Smooth muscle cell (in vitro differentiated cells): Measurements from ENCODE around the gene DBX1. TPM values are rescaled to one million over a fixed set of nuclear protein-coding genes. Genes with fewer than 3 reads are reported as not detected.

Experiments
- DNase-seq: peaks from one replicate; lab custom pipeline; 2025; ENCODE audit not compliant: unreplicated experiment; lab: John Stamatoyannopoulos, UW
- H2AFZ ChIP-seq: fragments of 200-600 bp; sonication (generic); 2 replicates; pipeline ENCODE4 v1.6.0; 2016; ENCODE audit warnings: antibody characterized with exemption, low read depth, mild to moderate bottlenecking
- H3F3A ChIP-seq: fragments of 200-600 bp; sonication (generic); 2 replicates; pipeline ENCODE4 v1.6.0; 2017; ENCODE audit warnings: antibody characterized with exemption, low read depth
- H3K27ac ChIP-seq: fragments of 200-600 bp; sonication (generic); 2 replicates; pipeline ENCODE4 v1.5.1; 2016; ENCODE audit warnings: low read depth, mild to moderate bottlenecking
- H3K27me3 ChIP-seq: fragments of 200-600 bp; sonication (generic); 2 replicates; pipeline ENCODE4 v1.6.1; 2016; ENCODE audit warnings: low read depth, mild to moderate bottlenecking
- H3K36me3 ChIP-seq: fragments of 200-600 bp; sonication (generic); 2 replicates; pipeline ENCODE4 v1.5.1; 2016; ENCODE audit warnings: low read depth
- H3K4me1 ChIP-seq: fragments of 200-600 bp; sonication (generic); 2 replicates; pipeline ENCODE4 v1.5.1; 2016; ENCODE audit warnings: low read depth
- H3K4me2 ChIP-seq: fragments of 200-600 bp; sonication (generic); 2 replicates; pipeline ENCODE4 v1.6.0; 2016; ENCODE audit warnings: mild to moderate bottlenecking
- H3K4me3 ChIP-seq: fragments of 200-600 bp; sonication (generic); 2 replicates; pipeline ENCODE4 v1.5.1; 2016; ENCODE audit warnings: mild to moderate bottlenecking
- H3K79me2 ChIP-seq: fragments of 200-600 bp; sonication (generic); 2 replicates; pipeline ENCODE4 v1.6.0; 2016; ENCODE audit warnings: low read depth, mild to moderate bottlenecking
- H3K9ac ChIP-seq: fragments of 200-600 bp; sonication (generic); 2 replicates; pipeline ENCODE4 v1.6.0; 2016; ENCODE audit warnings: low read depth
- H3K9me3 ChIP-seq: fragments of 200-600 bp; sonication (generic); replicated peaks from 2 replicates; pipeline ENCODE4 v1.5.1; 2016; ENCODE audit warnings: low read depth
- H4K20me1 ChIP-seq: fragments of 200-600 bp; sonication (generic); 2 replicates; pipeline ENCODE4 v1.6.0; 2016; ENCODE audit warnings: low read depth
- CTCF ChIP-seq: fragments of 200-600 bp; sonication (generic); IDR thresholded peaks from 2 replicates; pipeline ENCODE4 v1.5.1; 2017; ENCODE audit warnings: borderline replicate concordance, mild to moderate bottlenecking, antibody characterized with exemption; ENCODE audit not compliant: insufficient read depth, poor library complexity, severe bottlenecking
- WGBS: methylation state at CpG from one replicate; pipeline ENCODE4 v1.1.7; 2016; ENCODE audit warnings: low lambda C conversion rate; 5-methylcytosine and 5-hydroxymethylcytosine counted together
- polyA plus RNA-seq: library from polyadenylated mRNA; unstranded; fragments of >200 nt; fragmentation: Nextera tagmentation; extraction: Ambion mirVana; gene quantifications from 2 replicates; pipeline ENCODE4 v1.2.1, GENCODE V29; 2016
- total RNA-seq: library from RNA; depleted of rRNA; stranded (reverse); fragments of >200 nt; gene quantifications from 2 replicates; pipeline ENCODE4 v1.2.3, GENCODE V29; 2014

DBX1 gene
- total and polyA plus RNA-seq, 2 experiments from 2014 or later, result not detected

DNA sequence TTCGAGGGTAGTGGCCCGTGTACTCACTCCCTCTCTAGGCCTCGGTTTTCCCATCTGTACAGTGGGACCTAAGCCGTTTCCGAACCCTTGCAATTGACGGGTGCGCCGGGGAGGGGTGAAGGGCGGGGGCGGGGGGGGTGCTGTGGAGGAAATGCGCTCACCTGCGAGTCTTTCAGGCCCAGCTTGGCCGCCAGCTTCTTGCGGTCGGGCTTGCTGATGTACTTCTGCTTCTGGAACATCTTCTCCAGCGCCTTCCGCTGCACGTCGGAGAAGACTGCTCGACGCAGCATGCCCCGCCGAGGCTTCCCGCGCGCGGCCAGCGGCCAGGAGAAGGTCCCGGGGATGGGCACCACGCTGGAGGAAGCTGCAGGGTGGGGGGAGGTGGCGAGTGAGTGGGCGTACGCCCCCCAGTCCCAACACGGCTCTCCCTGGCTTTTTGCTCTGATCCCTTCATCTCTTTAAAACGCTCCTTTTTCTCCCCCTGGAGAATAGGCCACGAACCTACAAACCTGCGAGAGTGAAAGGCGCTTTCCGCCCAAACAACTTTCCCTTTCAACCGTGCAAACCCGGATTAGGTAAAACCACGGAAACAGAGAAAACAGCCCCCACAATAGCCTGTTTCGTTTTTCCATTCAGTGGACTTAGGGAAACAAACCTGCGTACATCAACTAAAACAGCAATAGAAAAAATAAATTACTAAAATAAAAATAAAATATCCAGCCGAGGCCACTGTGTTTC, 3.2 kb downstream of the DBX1 start:
- no peak overlapping the region for H2AFZ ChIP-seq
- H3K9ac ChIP-seq, result no peak overlapping the region
- H3K4me3 ChIP-seq, result peak overlapping the region; percentile 8
- peaks cover 89% of the 10 kb centered on the region for H3K27me3 ChIP-seq
- no peak for DNase-seq
- peak overlapping the region; percentile 43 for H3K4me2 ChIP-seq
- H3K4me1 ChIP-seq, result peaks cover 51% of the 10 kb centered on the region
- H3K9me3 ChIP-seq, result no peaks in the 10 kb centered on the region
- no peak overlapping the region for H3K27ac ChIP-seq
- H3K79me2 ChIP-seq, result no peaks in the 10 kb centered on the region
- WGBS, result 3% methylated on average over 37 of the region's 45 CpGs
- no peaks in the 10 kb centered on the region for H4K20me1 ChIP-seq
- TF ChIP-seq CTCF, result no peak
- no peaks in the 10 kb centered on the region for H3F3A ChIP-seq
- H3K36me3 ChIP-seq, result no peaks in the 10 kb centered on the region

DNA sequence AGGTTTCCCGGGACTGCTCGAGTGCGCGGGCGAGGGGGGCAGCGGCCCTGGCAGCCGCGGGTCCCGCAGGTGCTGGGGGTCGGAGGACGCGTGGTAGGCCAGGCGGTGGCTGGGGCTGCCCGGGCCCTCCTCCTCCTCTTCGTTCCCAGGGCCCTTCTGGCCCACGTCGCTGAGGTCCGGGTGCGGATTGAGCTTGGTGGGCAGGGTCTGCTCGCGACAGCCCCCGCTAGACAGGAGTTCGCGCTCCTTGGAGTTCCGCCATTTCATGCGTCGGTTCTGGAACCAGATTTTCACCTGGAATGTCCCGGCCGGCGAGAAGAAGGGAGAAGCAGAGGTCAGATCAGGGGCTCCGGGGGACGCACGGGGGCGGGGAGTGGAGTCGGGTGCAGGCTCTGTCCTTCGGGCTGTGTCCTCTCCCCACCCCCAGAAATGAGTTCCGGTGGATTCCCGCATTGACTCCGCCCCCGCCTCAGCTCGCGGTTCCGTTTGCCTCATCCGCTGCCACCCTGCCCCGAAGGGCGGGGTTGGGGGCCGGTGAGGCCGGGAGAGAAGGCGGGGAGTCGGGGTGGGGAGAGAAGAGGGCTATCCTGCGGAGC, 3.9 kb downstream of the DBX1 start:
- Histone ChIP-seq H2AFZ (no peak overlapping the region), H3K4me1 (peaks cover 45% of the 10 kb centered on the region), H3K4me3 (peak overlapping the region; percentile 8), H3K79me2 (no peaks in the 10 kb centered on the region), H3K9me3 (no peaks in the 10 kb centered on the region), H3F3A (no peaks in the 10 kb centered on the region), H3K4me2 (peak overlapping the region; percentile 40), H4K20me1 (no peaks in the 10 kb centered on the region), H3K27me3 (peaks cover 83% of the 10 kb centered on the region), H3K9ac (no peak overlapping the region), H3K27ac (no peak overlapping the region), H3K36me3 (no peaks in the 10 kb centered on the region)
- no peak for DNase-seq
- TF ChIP-seq CTCF, result no peak
- 3% methylated on average over 34 of the region's 51 CpGs for WGBS

DNA sequence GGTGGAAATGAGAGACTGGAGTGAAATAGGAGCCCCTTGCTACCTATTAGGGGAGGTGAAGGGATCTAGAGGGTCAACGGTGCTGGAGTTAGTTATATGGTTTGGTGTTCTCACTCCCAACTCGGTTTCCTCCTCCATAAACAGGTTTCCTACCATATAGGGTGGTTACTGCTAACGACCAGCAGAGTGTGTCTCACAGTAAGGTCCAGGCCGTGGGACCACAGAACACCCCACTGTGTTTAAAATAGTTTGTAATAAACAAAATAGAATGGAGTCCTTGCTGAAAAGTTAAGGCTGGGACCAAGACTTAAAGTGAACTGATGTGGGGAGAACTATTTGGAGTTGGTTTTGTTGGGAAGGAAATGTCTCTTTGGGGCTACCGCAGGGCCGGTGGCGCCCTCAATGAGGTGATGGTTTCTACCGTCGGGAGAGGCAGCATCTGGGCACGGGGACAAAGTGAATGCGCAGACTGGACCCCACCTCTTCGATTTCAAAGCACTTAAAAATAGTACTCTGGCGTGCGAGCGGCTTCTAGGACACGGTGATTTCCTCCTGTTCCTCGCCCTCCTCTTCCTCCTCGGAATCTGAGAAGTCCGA, 4.5 kb downstream of the DBX1 start:
- H3F3A ChIP-seq, result no peaks in the 10 kb centered on the region
- H3K9me3 ChIP-seq, result no peaks in the 10 kb centered on the region
- no peak overlapping the region for H3K4me2 ChIP-seq
- no peak overlapping the region for H3K27ac ChIP-seq
- no peak overlapping the region for H3K9ac ChIP-seq
- WGBS, result 13% methylated on average over 19 of the region's 19 CpGs
- no peaks in the 10 kb centered on the region for H3K36me3 ChIP-seq
- H2AFZ ChIP-seq, result no peak overlapping the region
- H3K4me1 ChIP-seq, result peaks cover 39% of the 10 kb centered on the region
- peak overlapping the region; percentile 8 for H3K4me3 ChIP-seq
- no peak for DNase-seq
- H3K27me3 ChIP-seq, result peaks cover 77% of the 10 kb centered on the region
- TF ChIP-seq CTCF, result no peak
- no peaks in the 10 kb centered on the region for H3K79me2 ChIP-seq
- H4K20me1 ChIP-seq, result no peaks in the 10 kb centered on the region
